Measurements from ENCODE around the gene TLR5.

Gene TLR5

GRCh38 chr1:223142795-223143536, at the start of gene TLR5:
Gene TLR5, minus strand, starts transcription at chr1:223143248. Its CDS starts 30,217 bp downstream, at chr1:223113031.
- H3K4me3 ChIP-seq (ENCODE audit: low read length in 2 of 2) = peak within 1 kb of the TSS; percentile 58 to 63
- no peaks in the 10 kb centered on the region for H3K27me3 ChIP-seq (ENCODE audit: control insufficient read depth in 2 of 2, insufficient read depth in 2 of 2, low read length in 2 of 2)
- H3K4me1 ChIP-seq (ENCODE audit: control insufficient read depth in 2 of 2, insufficient read depth in 2 of 2, low read length in 2 of 2) = peaks cover 13 to 15% of the 10 kb centered on the region in 2 donors
- peaks cover 0 to 5% of the 10 kb centered on the region in 2 donors for H3K9me3 ChIP-seq (ENCODE audit: control insufficient read depth in 2 of 2, low read length in 2 of 2)
- no peaks in the 10 kb centered on the region for H3K36me3 ChIP-seq (ENCODE audit: control insufficient read depth in 2 of 2, insufficient read depth in 2 of 2, low read length in 2 of 2)
- peak within 1 kb of the TSS; percentile 40 to 67 for H3K27ac ChIP-seq (ENCODE audit: low read depth in 2 of 2, low read length in 2 of 2)
- peak within 1 kb of the TSS; percentile 55 to 60 for H3K9ac ChIP-seq (ENCODE audit: low read depth in 1 of 2, low read length in 2 of 2)

- H3K36me3 ChIP-seq (ENCODE audit: control insufficient read depth in 2 of 2, insufficient read depth in 2 of 2, low read length in 2 of 2) = no peaks in the 10 kb centered on the region
- no peaks in the 10 kb centered on the region for H3K9me3 ChIP-seq (ENCODE audit: control insufficient read depth in 2 of 2, low read length in 2 of 2)
- no peak overlapping the region for H3K27ac ChIP-seq (ENCODE audit: low read depth in 2 of 2, low read length in 2 of 2)
- H3K4me1 ChIP-seq (ENCODE audit: control insufficient read depth in 2 of 2, insufficient read depth in 2 of 2, low read length in 2 of 2) = no peaks in the 10 kb centered on the region
- no peaks in the 10 kb centered on the region for H3K27me3 ChIP-seq (ENCODE audit: control insufficient read depth in 2 of 2, insufficient read depth in 2 of 2, low read length in 2 of 2)
- H3K9ac ChIP-seq (ENCODE audit: low read depth in 1 of 2, low read length in 2 of 2) = no peak overlapping the region
- H3K4me3 ChIP-seq (ENCODE audit: low read length in 2 of 2) = no peak overlapping the region
Measured at GRCh38 chr1:223189903-223190724, 47.1 kb upstream of the TLR5 start.

- Histone ChIP-seq H3K9ac (ENCODE audit: low read depth in 1 of 2, low read length in 2 of 2) (no peak overlapping the region), H3K36me3 (ENCODE audit: control insufficient read depth in 2 of 2, insufficient read depth in 2 of 2, low read length in 2 of 2) (no peaks in the 10 kb centered on the region), H3K27ac (ENCODE audit: low read depth in 2 of 2, low read length in 2 of 2) (no peak overlapping the region)
Measured at GRCh38 chr1:223189525-223189902, 46.5 kb upstream of the TLR5 start.

GRCh38 chr1:223188618-223189356, 45.7 kb upstream of the TLR5 start:
- Histone ChIP-seq H3K4me1 (ENCODE audit: control insufficient read depth in 2 of 2, insufficient read depth in 2 of 2, low read length in 2 of 2) (no peaks in the 10 kb centered on the region), H3K36me3 (ENCODE audit: control insufficient read depth in 2 of 2, insufficient read depth in 2 of 2, low read length in 2 of 2) (no peaks in the 10 kb centered on the region), H3K27ac (ENCODE audit: low read depth in 2 of 2, low read length in 2 of 2) (no peak overlapping the region), H3K9ac (ENCODE audit: low read depth in 1 of 2, low read length in 2 of 2) (no peak overlapping the region), H3K4me3 (ENCODE audit: low read length in 2 of 2) (no peak overlapping the region), H3K9me3 (ENCODE audit: control insufficient read depth in 2 of 2, low read length in 2 of 2) (no peaks in the 10 kb centered on the region), H3K27me3 (ENCODE audit: control insufficient read depth in 2 of 2, insufficient read depth in 2 of 2, low read length in 2 of 2) (no peaks in the 10 kb centered on the region)

More at GRCh38 chr1:223189525-223189902, 46.5 kb upstream of the TLR5 start:
- no peak overlapping the region for H3K4me3 ChIP-seq (ENCODE audit: low read length in 2 of 2)
- no peaks in the 10 kb centered on the region for H3K4me1 ChIP-seq (ENCODE audit: control insufficient read depth in 2 of 2, insufficient read depth in 2 of 2, low read length in 2 of 2)
- no peaks in the 10 kb centered on the region for H3K9me3 ChIP-seq (ENCODE audit: control insufficient read depth in 2 of 2, low read length in 2 of 2)
- no peaks in the 10 kb centered on the region for H3K27me3 ChIP-seq (ENCODE audit: control insufficient read depth in 2 of 2, insufficient read depth in 2 of 2, low read length in 2 of 2)

DNA sequence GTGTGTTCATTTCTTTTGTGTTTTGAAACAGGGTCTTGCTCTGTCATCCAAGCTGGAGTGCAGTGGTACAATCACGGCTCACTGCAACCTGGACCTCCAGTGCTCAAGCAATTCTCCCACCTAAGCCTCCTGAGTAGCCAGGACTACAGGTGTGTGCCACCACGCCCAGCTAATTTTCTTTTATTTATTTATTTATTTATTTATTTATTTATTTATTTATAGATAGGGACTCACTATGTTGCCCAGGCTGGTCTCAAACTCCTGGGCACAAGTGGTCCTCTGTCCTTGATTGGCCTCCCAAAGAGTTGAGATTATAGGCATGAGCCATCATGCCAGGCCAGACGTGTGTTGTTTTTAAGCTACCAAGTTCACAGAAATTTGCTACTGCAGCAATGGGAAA, 43.8 kb upstream of the TLR5 start:
- Histone ChIP-seq H3K27me3 (ENCODE audit: control insufficient read depth in 2 of 2, insufficient read depth in 2 of 2, low read length in 2 of 2) (no peaks in the 10 kb centered on the region), H3K4me1 (ENCODE audit: control insufficient read depth in 2 of 2, insufficient read depth in 2 of 2, low read length in 2 of 2) (no peaks in the 10 kb centered on the region), H3K36me3 (ENCODE audit: control insufficient read depth in 2 of 2, insufficient read depth in 2 of 2, low read length in 2 of 2) (no peaks in the 10 kb centered on the region), H3K9me3 (ENCODE audit: control insufficient read depth in 2 of 2, low read length in 2 of 2) (no peaks in the 10 kb centered on the region), H3K27ac (ENCODE audit: low read depth in 2 of 2, low read length in 2 of 2) (no peak overlapping the region), H3K4me3 (ENCODE audit: low read length in 2 of 2) (no peak overlapping the region), H3K9ac (ENCODE audit: low read depth in 1 of 2, low read length in 2 of 2) (no peak overlapping the region)

DNA sequence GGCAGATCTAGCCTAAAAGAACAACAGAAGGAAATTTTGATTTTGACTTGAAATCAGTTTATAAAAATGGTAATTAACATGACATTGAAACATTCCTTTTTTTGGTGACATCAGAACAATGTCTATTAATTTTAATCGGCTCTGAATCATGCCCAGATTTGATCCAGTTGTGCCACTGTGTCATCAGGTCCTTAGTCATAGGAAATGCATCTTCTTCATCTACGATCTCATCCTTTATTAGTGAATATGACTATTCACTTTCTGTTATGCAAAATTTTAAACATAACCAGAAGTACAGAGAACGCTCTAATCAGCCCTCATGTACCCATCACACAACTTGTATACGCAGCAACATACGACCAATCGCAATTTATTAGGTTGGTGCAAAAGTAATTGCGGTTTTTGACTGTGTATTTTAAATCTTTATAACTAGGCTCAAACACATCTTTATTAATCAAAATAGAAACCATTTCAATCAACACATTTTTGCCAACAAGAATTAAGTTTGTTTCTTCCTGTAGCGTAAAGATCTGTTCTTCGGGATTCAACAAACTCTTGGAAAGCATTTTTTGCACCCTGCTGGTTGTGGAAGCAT, 40.3 kb upstream of the TLR5 start:
- H3K27me3 ChIP-seq (ENCODE audit: control insufficient read depth in 2 of 2, insufficient read depth in 2 of 2, low read length in 2 of 2) = no peaks in the 10 kb centered on the region

GRCh38 chr1:223180731-223181321, 37.8 kb upstream of the TLR5 start:
- no peaks in the 10 kb centered on the region for H3K4me1 ChIP-seq (ENCODE audit: control insufficient read depth in 2 of 2, insufficient read depth in 2 of 2, low read length in 2 of 2)
- no peak overlapping the region for H3K4me3 ChIP-seq (ENCODE audit: low read length in 2 of 2)
- peak overlapping the region; percentile 44 to 53 for H3K27ac ChIP-seq (ENCODE audit: low read depth in 2 of 2, low read length in 2 of 2)
- H3K36me3 ChIP-seq (ENCODE audit: control insufficient read depth in 2 of 2, insufficient read depth in 2 of 2, low read length in 2 of 2) = no peaks in the 10 kb centered on the region
- H3K27me3 ChIP-seq (ENCODE audit: control insufficient read depth in 2 of 2, insufficient read depth in 2 of 2, low read length in 2 of 2) = no peaks in the 10 kb centered on the region
- H3K9me3 ChIP-seq (ENCODE audit: control insufficient read depth in 2 of 2, low read length in 2 of 2) = no peaks in the 10 kb centered on the region
- H3K9ac ChIP-seq (ENCODE audit: low read depth in 1 of 2, low read length in 2 of 2) = no peak overlapping the region

More for the DNA sequence above, 40.3 kb upstream of the TLR5 start:
- H3K4me1 ChIP-seq (ENCODE audit: control insufficient read depth in 2 of 2, insufficient read depth in 2 of 2, low read length in 2 of 2) = no peaks in the 10 kb centered on the region
- no peaks in the 10 kb centered on the region for H3K9me3 ChIP-seq (ENCODE audit: control insufficient read depth in 2 of 2, low read length in 2 of 2)
- H3K4me3 ChIP-seq (ENCODE audit: low read length in 2 of 2) = no peak overlapping the region
- H3K36me3 ChIP-seq (ENCODE audit: control insufficient read depth in 2 of 2, insufficient read depth in 2 of 2, low read length in 2 of 2) = no peaks in the 10 kb centered on the region
- no peak overlapping the region for H3K27ac ChIP-seq (ENCODE audit: low read depth in 2 of 2, low read length in 2 of 2)
- no peak overlapping the region for H3K9ac ChIP-seq (ENCODE audit: low read depth in 1 of 2, low read length in 2 of 2)

DNA sequence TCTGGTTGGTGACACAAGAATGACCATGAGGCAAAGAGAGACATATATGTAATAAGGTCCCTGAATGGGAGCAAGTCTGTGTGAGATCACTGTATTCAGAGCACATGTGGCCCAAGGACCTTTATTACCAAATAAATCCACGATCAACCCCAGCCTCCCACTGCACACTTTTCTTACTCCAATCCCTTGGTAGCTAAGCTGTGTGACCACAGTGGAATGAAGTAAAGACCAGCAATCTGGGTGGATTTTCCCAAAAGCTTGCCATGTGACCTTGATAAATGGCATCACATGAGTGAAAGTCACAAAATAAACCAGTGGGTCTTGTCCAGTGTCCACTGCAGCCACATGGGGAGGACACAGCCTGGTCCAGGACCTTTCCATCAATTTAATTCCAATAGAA, 36.7 kb upstream of the TLR5 start:
- no peak overlapping the region for H3K27ac ChIP-seq (ENCODE audit: low read depth in 2 of 2, low read length in 2 of 2)
- no peaks in the 10 kb centered on the region for H3K36me3 ChIP-seq (ENCODE audit: control insufficient read depth in 2 of 2, insufficient read depth in 2 of 2, low read length in 2 of 2)
- no peaks in the 10 kb centered on the region for H3K9me3 ChIP-seq (ENCODE audit: control insufficient read depth in 2 of 2, low read length in 2 of 2)
- no peak overlapping the region for H3K4me3 ChIP-seq (ENCODE audit: low read length in 2 of 2)
- no peaks in the 10 kb centered on the region for H3K4me1 ChIP-seq (ENCODE audit: control insufficient read depth in 2 of 2, insufficient read depth in 2 of 2, low read length in 2 of 2)
- H3K9ac ChIP-seq (ENCODE audit: low read depth in 1 of 2, low read length in 2 of 2) = no peak overlapping the region
- H3K27me3 ChIP-seq (ENCODE audit: control insufficient read depth in 2 of 2, insufficient read depth in 2 of 2, low read length in 2 of 2) = no peaks in the 10 kb centered on the region

- Histone ChIP-seq H3K27ac (ENCODE audit: low read depth in 2 of 2, low read length in 2 of 2) (no peak overlapping the region), H3K9me3 (ENCODE audit: control insufficient read depth in 2 of 2, low read length in 2 of 2) (no peaks in the 10 kb centered on the region), H3K27me3 (ENCODE audit: control insufficient read depth in 2 of 2, insufficient read depth in 2 of 2, low read length in 2 of 2) (no peaks in the 10 kb centered on the region), H3K4me1 (ENCODE audit: control insufficient read depth in 2 of 2, insufficient read depth in 2 of 2, low read length in 2 of 2) (no peaks in the 10 kb centered on the region), H3K9ac (ENCODE audit: low read depth in 1 of 2, low read length in 2 of 2) (no peak overlapping the region), H3K36me3 (ENCODE audit: control insufficient read depth in 2 of 2, insufficient read depth in 2 of 2, low read length in 2 of 2) (no peaks in the 10 kb centered on the region), H3K4me3 (ENCODE audit: low read length in 2 of 2) (no peak overlapping the region)
Measured at GRCh38 chr1:223179280-223179679, 36.2 kb upstream of the TLR5 start.
